D721Med (cell line): ENCODE results near the gene SURF6.

ENCODE experiments used
- DNase-seq: peaks from one replicate; pipeline ENCODE4 v3.0.0; 2011; ENCODE audit warnings: low spot score; ENCODE audit not compliant: insufficient read length
- FAIRE-seq: peaks from 2 replicates; lab custom pipeline; 2011; peaks lifted over from hg19 to GRCh38; lab: Jason Lieb, UNC
- CTCF ChIP-seq: IDR thresholded peaks from 2 replicates; pipeline ENCODE4 v1.5.1; 2012; ENCODE audit warnings: mild to moderate bottlenecking, control low read depth; ENCODE audit not compliant: insufficient read depth; ENCODE audit errors: missing control alignments

SURF6 gene

DNA sequence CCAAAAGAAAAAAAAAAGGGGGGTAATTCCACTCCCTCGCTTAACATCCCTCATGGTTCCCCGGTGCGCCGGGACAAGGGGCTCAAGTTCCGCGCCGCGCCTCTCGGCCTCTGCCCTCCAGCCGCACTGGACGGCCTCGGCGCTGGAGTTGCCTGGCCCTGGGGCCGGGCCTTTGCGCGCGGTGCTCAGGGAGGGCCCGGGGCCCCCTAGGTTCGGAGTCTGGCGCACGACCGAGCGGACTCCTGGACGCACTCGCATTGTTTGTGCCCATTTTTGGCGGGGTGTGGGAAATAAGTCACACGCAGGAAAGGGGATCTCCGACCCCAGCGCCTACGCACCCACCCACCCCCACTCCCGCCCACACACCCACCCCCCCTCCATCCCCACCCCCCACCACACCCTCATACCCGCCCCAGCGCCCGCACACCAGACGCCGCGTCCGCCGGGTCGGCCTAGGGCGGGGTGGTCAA is 11.6 kb upstream of the SURF6 start:
- no peak for TF ChIP-seq CTCF
- DNase-seq, result peak; percentile 48
- FAIRE-seq, result no peak

DNA sequence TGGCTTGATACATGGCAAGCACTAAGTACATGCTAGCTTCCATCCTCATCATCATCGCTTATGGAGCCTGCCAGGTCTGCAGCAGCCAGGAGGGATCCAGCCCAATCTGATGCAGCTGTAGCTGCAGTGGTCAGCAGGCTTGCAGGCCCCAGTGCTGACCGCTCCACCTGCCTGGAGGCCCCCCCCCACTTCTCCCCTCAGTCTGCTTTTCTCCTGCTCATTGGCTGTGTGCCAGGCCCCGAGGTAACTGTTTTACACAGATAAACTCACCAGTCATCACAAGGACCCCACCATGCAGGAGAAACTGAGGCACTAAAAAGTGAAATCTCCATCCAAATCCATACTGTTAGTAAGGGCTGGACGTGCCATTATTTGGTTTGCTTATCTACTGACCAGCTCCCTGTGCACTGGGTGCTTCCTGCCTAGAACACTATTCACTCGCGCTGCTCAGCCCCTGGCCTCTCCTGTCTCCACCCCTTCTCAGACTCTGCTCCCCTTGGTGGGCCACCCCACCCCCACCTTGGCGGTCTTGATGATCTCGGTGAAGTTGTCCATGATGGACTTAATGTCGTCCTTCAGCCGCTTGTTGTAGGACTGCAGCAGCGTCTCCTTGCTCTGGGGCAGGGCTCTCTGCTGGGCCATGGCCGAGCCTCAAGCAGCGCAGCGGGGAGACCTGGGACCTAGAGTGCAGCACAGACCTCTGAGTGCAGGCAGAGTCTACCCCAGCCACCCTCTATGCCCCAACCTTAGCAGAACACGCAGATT is 10.2 kb upstream of the SURF6 start:
- FAIRE-seq (no peak), DNase-seq (no peak)
- TF ChIP-seq CTCF, result no peak

- FAIRE-seq, result no peak
- DNase-seq, result no peak
- TF ChIP-seq CTCF, result no peak
Observed at GRCh38 chr9:133345596-133345995, 9.6 kb upstream of the SURF6 start.

- FAIRE-seq (no peak), DNase-seq (no peak)
- TF ChIP-seq CTCF, result no peak
Observed at GRCh38 chr9:133344979-133345378, 9.0 kb upstream of the SURF6 start.

GRCh38 chr9:133344071-133344470 is 8.1 kb upstream of the SURF6 start:
- DNase-seq, result no peak
- FAIRE-seq, result no peak
- TF ChIP-seq CTCF, result no peak

- no peak for TF ChIP-seq CTCF
- FAIRE-seq, result no peak
Observed at GRCh38 chr9:133342570-133342969, 6.6 kb upstream of the SURF6 start.

DNA sequence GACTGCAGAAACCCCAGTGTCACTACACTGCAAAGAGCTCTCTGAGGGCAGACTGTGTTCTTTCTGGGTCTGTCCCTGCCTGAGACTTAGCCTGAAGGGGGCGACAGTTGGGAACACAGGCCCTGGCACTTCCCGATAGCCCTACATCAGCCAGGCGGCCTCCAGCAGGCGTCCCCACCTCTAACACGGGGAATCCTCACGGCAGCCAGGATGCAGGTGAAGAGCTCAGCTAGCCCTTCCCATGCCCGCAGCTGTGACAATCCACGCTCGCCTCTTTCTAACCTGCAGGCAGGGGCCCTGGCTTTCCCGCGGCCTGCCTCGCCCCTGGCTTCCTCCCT is 6.0 kb upstream of the SURF6 start:
- DNase-seq (no peak), FAIRE-seq (no peak)
- no peak for TF ChIP-seq CTCF

More at GRCh38 chr9:133342570-133342969, 6.6 kb upstream of the SURF6 start:
- no peak for DNase-seq
